NCI-H510A (cell line): ENCODE data around the gene LIPG.

ENCODE experiments used
- DNase-seq: peaks from one replicate; lab custom pipeline; 2025; lab: John Stamatoyannopoulos, UW

The LIPG gene

DNA sequence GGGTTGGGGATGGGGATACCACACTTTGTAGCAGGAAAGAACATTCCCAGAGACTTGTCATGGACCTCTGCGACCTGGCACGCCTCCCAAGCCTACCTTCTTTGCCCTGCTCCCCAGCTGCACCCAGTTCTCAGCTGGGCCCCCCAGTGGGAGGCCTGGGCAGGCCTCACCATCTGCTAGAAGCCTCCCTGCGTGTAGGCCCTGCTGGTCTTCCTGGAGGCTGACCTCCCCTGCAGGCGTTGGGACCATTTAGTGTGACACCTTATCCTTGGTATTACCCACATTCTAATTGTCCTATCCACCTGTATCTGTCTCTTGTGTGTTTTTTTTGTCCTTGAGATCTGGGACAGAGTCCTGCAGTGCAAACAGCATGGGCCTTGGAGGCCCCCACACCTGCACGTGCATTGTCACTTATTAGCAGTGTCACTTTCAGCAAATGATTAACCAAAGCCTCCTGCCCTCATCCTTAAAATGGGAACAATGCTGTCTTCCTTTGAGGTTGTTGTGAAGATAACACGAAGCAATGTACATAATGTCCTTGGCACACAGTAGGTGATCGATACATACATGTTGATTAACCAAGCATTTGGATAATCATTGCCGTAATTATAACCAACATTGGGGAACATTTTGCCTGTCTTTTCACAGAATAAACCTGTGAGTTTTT, 77.2 kb downstream of the LIPG start:
- no peak for DNase-seq

DNA sequence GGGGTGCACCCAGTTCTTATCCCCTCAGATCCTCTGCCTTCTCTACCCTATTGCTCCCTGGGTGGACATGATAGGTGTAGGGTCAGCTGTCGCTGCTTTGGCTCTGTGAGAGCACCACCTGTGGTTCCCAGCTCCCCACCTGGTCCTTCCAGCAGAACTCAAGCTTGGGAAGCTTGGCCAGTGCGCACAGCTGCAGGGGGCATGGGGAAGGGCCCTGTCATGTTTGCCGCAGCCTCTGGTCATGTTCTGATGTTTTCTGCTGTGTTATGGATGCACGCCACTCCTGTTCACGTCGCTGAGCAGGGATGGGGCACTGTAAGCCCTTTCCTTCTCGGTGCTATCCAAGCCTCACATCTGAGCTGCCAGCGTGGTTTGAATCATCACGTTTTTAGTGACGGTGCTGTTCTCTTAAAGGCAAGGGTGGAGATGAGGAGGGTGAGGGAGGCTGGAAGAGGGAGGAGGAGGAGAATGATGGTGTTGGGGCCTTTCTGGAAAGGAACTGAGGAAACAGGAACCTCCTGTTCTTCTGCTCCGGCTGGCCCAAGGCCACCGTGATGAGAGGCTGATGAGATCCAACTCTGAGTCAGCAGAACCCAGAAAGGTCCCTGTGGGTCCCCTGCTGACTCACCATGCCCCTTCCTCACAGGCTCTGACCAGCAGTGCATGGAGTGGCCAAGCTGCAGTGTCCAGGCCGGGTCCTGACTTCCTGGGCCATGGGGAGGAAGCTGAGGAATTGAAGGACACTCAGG, 78.0 kb downstream of the LIPG start:
- DNase-seq = no peak

- DNase-seq = no peak
Observed at GRCh38 chr18:49640741-49641140, 78.9 kb downstream of the LIPG start.

GRCh38 chr18:49645196-49645595, 83.3 kb downstream of the LIPG start:
- DNase-seq = no peak

DNA sequence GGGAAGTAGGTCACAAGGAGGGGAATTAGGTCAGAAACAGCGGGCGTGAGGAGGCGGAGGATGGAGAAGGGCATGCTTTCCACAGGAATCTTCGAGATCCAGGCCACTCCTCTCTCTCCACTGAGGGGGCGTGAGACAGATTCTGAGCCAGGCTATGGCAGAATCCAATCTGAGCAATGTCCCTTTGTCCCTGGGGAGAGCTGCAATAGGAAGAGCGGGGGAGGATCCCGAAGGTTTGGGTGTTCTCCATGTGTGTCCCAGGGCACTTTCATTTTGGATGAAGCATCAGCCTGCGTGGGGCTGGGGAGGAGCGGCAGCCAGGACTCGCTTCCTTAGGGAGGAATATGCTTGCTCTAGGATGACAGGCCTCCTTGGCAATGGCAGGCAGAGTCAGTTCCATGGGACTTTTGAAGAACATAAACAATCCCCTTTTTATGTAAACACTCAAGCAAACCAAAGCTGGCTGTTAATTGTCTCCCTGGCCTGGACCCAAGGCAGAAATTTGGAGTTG, 84.0 kb downstream of the LIPG start:
- DNase-seq = no peak

GRCh38 chr18:49646873-49647272, 85.0 kb downstream of the LIPG start:
- no peak for DNase-seq

GRCh38 chr18:49647496-49648168, 85.8 kb downstream of the LIPG start:
- no peak for DNase-seq

DNA sequence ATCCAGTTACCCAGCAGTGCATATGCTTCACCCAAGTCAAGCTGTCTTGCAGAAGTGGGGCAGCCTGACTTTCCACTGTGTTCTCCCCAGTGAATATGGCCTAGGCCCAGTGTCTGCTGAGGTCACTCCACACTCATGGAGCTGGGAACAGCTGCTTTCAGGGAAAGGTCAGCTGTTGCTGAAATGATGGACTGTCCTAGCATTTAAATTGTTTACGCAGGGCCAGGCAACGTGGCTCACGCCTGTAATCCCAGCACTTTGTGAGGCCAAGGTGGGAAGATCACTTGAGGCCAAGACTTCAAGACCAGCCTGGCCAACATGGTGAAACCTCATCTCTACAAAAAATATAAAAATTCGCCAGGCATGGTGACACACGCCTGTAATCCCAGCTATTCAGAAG, 86.5 kb downstream of the LIPG start:
- DNase-seq = no peak
